Stimulated activated CD4-positive, alpha-beta T cell treated with anti-CD3 and anti-CD28 coated beads, Interleukin-2, amount 100 ng/mL, for 48 hours (primary cell): ENCODE measurements around the gene PAQR8.
"Not testable (repeated sequence)": the region's sequence is repeated elsewhere in the genome, so short reads cannot be mapped to it uniquely, and the experiment has no call there.

Source experiments
- DNase-seq, 2 donors: peaks; one replicate each; pipeline ENCODE4 v3.0.0-alpha.2; 2020

PAQR8 gene

DNA sequence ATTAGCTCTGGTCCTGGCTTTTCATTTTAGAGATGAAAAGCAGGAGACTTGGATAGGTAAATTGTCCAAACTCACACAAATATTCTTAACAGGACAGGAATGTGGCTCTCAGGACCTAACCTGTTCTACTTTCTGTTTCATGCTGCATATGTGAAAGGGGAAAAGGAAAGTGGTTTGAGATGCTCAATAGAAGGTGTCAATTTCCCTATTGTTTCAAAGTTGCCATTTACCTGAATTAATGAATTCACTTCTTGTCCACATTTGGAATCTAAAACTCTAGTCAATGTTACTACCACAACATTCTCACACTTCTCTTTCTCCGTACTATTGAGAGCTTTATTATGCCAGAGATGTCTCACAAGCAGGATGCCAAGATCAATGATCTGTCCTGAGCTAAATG lies 53.4 kb downstream of the PAQR8 start:
- no peak for DNase-seq

DNA sequence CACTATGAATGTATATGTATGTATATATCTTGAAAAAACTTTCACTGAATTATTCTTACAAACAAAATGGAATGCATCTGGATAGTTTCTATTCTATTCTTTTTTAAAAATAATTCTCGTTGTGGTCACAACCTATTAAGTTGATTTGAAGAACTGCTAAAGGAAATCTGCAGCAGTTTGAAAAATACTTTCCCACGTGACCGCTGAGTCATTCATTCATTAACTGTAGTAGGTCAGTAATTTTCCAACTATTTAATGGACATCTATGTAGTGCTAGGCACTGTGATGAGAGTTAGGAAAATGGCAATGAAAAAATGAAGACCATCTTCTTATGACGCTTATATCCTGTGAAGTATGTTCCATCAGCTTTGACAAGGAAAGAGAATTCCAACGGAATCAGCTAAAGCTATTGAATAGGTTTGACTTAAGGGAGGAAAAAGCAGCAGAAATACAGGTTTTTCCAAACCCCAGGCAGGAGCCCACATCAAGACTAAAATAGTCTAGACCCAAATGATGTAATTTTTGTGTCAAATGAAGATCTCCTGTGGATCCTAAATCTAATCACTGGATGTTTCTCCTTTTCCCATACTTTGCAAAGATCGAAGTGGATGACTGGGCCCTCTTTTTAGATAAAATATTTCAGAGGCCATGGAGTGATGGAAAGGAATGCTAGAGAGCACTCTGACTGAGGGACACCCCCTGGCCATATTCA lies 54.1 kb downstream of the PAQR8 start:
- no peak for DNase-seq

DNA sequence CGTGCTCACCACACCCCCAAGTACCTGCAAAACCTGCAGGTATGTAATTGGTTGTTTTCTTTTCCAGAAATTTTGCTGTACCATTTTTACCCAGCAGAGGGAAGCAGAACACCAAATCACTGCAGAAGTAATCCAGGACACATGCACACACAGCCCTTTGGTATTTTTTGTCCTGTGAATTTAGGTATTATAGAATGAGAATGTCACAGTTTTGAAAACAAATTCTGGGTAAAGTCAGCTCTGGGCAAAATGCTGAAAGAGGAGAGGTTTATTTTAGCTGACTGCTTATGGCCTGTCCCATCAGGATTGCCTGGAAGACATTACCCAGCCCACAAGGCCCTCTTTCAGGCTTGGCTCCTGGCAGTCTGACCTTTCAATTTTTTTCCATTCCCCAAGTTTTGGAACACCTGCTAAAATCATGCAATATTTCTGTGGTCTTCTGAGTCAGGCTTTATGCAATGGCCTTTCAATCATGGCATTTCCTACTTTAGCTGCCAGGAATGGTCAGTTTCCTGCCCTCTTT lies 54.7 kb downstream of the PAQR8 start:
- peak in 1 of 2 donors; percentile 39 for DNase-seq

DNA sequence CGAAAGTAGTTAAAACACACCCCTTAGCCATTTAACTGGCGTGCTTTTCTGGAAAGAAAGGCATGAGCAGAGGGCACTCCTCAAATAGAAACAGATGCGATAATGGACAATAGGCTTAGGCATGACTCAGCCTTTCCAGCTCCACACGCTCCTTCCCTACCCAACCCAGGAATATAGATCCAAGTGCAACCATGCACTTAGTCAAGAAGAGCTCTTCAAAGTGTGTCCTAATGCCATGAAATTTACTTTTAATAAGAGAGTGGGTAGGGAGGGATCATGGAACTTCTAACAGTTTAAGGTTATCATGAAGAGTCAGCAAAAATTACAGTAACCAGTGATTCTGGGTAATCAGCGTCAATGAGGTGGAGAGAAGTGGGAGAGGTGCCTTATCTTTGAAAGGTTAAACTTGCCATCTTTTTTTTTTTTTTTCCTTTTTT lies 55.7 kb downstream of the PAQR8 start:
- no peak for DNase-seq

DNA sequence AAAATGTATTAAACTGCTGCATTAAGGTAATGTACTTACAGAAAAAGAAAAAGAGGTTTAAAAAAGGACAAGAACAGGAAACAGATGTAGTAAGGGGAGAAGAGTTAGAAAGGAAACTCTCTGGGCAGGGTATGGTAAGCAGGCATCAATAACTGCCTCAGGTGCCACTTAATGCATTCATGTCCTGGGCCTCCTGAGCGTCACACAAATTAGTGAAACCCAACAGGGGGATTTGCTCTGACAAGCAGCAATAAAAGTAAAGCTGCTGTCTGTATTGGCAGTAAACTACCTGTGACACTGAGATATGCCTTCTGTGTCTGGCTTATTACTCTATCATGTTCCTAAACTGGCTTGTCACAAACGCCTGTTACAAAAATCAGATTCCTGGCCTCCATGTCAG lies 56.7 kb downstream of the PAQR8 start:
- no peak for DNase-seq

DNA sequence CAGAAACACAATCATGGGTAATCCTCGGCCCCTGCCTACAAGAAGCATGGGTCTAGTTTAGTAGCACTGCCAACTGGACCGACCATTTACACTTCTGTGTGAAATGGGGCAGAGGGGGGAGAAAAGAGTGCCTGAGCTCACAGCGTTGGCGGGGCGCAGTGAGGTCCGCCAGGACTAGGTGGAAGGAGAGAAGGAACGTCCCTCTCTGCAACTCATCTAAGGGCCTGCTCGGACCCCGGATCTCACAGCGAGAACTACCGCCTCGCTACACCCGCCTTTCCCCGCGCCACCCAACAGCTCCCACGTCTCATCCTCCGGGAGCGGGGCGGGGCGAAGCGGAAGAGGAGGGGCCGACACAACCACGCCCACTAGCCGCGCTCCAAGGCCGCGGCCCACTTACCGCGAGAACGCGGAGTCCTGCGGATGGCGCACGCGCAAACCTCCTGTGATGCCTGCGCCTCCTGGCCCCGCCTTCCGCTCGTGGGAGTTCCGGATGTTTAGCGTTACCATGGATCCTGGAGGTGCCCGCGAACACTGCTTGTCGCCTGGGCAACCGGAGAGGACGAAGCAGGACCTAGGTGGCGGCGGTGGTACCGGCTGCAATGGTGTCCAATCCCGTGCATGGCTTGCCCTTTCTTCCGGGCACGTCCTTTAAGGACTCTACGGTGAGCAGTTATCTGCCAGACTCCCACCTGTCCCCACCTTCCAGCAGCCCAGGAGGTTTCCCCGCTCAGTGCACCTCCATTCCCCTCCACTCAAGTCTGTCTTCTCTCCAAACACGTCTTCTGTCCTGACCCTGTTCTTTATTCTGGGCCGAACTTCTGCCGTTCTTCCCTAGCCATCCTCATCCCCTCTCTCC lies 58.1 kb downstream of the PAQR8 start, which contains the start of gene EFHC1:
Gene EFHC1 (plus strand): TSS at position 534 of the 859 bp plus-strand sequence. CDS start 69 bp downstream, at position 603.
- DNase-seq: peak; percentile 97 to 99

DNA sequence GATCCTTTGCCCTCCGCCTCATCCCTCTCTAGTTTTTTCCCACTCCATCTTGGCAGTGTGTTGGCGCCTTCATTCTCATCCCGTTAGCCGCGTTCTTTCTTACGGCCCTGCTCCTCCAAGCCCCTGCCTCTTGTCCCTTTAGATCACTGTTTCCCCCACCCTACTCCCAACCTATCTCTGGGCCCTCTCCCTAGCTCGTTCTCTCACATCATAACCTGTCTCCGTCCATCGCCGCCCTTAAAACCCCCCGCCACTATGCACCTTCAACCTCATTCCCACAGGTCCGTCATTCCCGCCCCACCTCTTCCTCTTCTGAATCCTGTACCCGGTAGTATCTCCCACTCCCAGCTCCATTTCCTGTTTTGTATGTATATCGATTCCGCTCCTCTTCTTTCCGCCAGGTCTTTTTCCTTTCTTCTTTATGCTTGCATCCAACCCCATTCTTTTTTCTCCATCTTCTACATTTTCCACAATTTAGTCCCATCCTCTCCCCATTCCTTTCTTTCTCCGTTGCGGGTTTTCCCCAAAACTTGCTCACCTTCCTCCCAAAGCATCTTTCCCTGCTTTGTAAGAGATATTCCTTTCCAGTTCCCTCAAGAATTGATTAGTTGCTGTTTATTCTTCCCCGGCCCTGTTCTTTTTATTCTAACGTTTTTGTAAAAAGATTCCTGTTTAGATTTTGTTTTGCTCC lies 58.9 kb downstream of the PAQR8 start:
- no peak for DNase-seq

DNA sequence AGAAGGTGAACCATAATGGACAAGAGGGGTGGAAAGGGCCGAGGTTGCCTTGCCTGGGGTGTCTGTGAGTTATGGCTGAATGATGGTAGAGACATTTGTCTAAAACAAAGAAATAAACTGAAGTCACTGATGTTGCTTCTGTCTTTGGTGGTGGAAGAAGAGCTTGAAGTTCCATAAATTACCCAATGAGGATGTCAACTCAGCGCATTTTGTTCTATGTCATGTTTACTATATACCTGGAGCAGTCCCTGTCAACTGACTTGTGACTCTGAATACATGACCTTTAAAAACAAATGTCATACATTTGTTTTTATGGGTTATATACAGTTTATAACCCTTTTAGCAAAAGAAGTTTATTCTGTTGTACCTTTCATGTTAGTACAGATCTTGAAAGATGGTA lies 60.2 kb downstream of the PAQR8 start:
- DNase-seq: no peak

DNA sequence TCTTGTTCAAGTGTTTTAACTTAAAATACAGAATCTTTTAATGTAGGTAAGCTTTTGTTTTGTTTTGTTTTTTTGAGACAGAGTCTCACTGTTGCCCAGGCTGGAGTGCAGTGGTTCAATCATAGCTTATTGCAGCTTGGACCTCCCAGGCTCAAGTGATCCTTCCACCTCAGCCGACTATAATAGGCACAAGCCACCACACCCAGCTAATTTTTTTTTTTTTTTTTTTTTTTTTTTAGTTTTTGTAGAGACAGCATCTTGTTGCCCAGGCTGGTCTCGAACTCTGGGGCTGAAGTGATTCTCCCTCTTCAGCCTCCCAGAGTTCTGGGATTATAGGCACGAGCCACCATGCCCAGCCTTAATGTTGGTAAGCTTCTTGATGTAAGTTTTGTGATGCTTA lies 61.5 kb downstream of the PAQR8 start:
- no peak for DNase-seq

DNA sequence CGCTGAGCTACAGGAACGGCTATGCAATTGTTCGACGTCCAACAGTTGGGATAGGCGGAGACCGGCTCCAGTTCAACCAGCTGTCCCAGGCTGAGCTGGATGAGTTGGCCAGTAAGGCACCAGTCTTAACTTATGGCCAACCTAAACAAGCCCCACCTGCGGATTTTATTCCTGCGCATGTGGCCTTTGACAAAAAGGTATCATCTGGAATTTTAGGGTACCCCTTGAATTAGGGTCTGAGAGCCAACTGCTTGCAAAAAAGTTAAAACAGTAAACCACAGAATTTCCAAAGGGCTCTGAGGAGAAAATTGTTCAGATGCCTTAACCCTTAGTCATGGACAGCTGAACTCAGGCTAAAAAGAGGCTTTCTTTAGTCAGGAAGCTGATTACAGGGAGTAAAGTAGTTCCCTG lies 62.0 kb downstream of the PAQR8 start:
- no peak for DNase-seq

DNA sequence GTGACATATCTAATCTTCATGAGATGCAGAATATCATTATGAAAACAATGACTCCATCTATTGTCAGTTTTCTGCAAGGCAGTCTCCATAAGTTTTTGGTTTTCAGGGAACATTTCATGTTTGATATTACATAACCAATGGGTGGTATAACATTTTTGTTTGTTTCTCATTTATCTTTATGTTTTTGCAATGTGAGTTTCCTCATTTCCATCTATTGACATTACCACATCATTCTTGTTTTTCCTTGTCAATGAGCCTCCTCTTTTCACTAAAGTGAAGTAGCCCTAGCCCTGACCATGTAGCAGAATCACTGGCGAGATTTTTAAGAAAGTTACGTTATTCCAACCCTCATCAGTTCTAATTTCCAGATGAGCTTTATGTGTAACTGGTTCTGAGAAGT lies 62.6 kb downstream of the PAQR8 start:
- DNase-seq: no peak

DNA sequence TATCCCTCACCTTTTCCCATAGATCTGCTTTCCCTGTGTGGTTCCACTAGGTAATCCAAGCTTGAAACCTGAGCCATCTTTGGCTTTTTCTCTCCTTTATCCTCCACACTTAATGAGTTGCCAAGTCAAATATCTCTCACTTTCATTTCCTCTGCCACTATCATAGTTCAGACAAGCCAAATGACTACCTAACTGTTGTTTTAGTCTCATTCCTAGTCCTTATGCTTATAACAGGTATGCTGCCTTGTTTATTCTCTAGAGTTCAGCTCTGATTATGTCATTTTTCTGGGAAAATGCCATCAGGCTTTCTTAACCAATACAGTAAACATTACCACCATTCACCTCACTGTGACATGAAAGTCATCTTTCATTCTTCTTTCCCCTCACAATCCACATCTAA lies 64.7 kb downstream of the PAQR8 start:
- no peak for DNase-seq

DNA sequence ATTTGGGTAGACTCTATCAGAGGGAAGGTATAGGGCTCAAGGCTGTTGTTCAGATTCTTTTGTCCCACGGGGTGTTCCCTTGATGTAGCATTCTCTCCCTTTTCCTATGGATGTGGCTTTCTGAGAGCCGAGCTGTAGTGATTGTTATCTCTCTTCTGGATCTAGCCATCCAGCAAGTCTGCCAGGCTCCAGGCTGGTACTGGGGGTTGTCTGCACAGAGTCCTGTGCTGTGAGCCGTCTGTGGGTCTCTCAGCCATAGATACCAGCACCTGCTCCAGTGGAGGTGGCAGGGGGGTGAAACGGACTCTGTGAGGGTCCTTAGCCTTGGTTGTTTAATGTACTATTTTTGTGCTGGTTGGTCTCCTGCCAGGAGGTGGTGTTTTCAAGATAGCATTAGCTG lies 71.3 kb downstream of the PAQR8 start:
- DNase-seq: not testable (repeated sequence)

DNA sequence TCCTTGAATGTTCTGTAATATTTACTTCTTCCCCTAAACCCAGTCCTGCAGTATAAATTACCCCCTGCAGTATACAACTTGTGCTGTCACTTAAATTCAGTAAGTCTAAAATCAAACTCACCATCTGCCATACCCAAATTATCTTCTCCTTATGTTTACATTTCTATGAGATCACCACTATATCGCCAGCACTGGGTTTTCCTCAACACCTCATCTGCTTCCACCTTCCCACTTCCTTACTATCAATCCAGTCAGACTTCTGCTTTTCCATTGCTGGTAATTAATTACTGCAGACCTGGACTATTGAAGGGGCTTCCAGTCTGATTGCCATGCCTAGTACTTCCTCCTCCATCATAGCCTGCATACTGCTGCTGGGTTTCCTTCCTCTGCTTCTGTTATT lies 73.4 kb downstream of the PAQR8 start:
- no peak for DNase-seq

DNA sequence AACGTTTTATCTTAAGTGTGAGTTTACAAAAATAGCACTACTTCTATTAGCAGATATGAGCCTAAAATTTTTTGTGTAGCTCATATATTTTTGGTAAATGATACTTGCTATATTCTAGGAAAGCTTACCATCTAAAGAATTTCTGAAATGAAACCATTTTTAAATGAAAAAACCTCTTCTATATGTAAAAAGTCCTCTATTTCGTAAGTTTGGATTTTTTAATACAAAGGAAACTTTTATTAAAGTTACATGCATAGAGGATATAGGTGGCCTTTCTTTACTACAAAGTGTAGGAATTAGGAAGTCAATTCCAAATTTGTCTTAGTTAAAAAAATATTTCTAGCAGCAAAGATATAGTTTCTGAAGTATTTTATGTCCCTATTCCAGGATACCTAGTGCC lies 77.0 kb downstream of the PAQR8 start:
- DNase-seq: no peak

DNA sequence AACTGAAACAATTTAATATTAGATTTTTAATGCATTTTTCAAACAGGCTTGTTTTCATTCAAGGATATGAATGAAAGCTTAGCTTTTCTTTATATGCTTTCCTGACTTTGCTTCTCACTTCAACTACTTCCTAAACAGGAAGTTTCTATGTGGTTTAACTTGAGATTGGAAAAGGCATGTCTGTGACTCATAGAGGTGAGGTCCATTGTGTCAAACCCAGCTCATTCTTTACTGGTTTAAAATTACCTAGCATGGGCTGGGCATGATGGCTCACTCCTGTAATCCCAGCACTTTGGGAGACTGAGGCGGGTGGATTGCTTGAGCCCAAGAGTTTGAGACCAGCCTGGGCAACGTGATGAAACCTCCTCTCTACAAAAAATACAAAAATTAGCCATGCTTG lies 92.6 kb downstream of the PAQR8 start:
- no peak for DNase-seq

DNA sequence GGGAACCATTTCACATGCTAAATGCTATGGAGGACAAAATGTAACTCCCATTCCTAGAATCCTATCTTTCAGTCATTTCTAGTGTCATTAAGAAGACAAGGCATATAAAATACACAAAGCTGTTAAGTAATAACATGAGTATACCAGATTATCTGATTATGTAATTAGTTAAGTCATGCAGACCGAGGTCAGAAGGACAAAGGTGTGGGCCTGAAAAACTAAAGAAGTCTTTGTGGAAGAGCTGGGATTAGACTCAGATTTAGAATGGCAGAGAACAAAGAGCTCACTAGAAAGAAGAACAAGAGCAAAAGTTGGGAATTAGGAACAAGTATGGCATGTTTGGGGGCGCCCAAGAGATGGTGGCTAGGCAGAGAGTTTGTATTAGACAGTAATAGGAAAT lies 95.1 kb downstream of the PAQR8 start:
- DNase-seq: no peak
